GM21786 (cell line): Measurements from ENCODE around the gene TENM3.
"Not testable (repeated sequence)": the region's sequence is repeated elsewhere in the genome, so short reads cannot be mapped to it uniquely, and the experiment has no call there.

Experiments
- ATAC-seq: cut with Tn5 transposase; IDR thresholded peaks from one replicate; pipeline ENCODE4 v1.9.1; 2021; ENCODE audit not compliant: unreplicated experiment

Gene TENM3

GRCh38 chr4:182805321-182805720 is 562.1 kb downstream of the TENM3 start:
- no peak for ATAC-seq

GRCh38 chr4:182805750-182806149 is 562.5 kb downstream of the TENM3 start:
- ATAC-seq: no peak

- ATAC-seq: peak; percentile 67
Measured at GRCh38 chr4:182806259-182807252, 563.4 kb downstream of the TENM3 start.

GRCh38 chr4:182807346-182807745 is 564.1 kb downstream of the TENM3 start:
- ATAC-seq: no peak

GRCh38 chr4:182807767-182808548 is 564.8 kb downstream of the TENM3 start:
- no peak for ATAC-seq

GRCh38 chr4:182808673-182809416 is 565.6 kb downstream of the TENM3 start:
- ATAC-seq: peak; percentile 79

- peak; percentile 21 for ATAC-seq
Measured at GRCh38 chr4:182809417-182810102, 566.4 kb downstream of the TENM3 start.

- ATAC-seq: no peak
Measured at GRCh38 chr4:182810103-182810615, 567.0 kb downstream of the TENM3 start.

- ATAC-seq: no peak
Measured at GRCh38 chr4:182812916-182813315, 569.7 kb downstream of the TENM3 start.

GRCh38 chr4:182814065-182814464 is 570.9 kb downstream of the TENM3 start:
- ATAC-seq: not testable (repeated sequence)

GRCh38 chr4:182818926-182819730 is 575.9 kb downstream of the TENM3 start:
- no peak for ATAC-seq

GRCh38 chr4:182819751-182820150 is 576.5 kb downstream of the TENM3 start:
- ATAC-seq: no peak

GRCh38 chr4:182822554-182822953 is 579.4 kb downstream of the TENM3 start:
- ATAC-seq: no peak

GRCh38 chr4:182823576-182823975 is 580.4 kb downstream of the TENM3 start:
- ATAC-seq: peak; percentile 71

GRCh38 chr4:182825003-182825402 is 581.8 kb downstream of the TENM3 start:
- ATAC-seq: no peak

GRCh38 chr4:182825786-182826185 is 582.6 kb downstream of the TENM3 start:
- no peak for ATAC-seq

GRCh38 chr4:182826391-182826790 is 583.2 kb downstream of the TENM3 start:
- peak; percentile 46 for ATAC-seq

- no peak for ATAC-seq
Measured at GRCh38 chr4:182827166-182827565, 584.0 kb downstream of the TENM3 start.

GRCh38 chr4:182827954-182828353 is 584.8 kb downstream of the TENM3 start:
- no peak for ATAC-seq
